Retinal pigment epithelial cell (primary cell): ENCODE data around the gene MAGI2.

Experiments
- DNase-seq: peaks from one replicate; pipeline ENCODE4 v3.0.0-alpha.2; 2010; ENCODE audit warnings: low read depth
- H3K4me3 ChIP-seq: 2 replicates; pipeline ENCODE4 v1.5.1; 2011; ENCODE audit warnings: mild to moderate bottlenecking, low read length, control low read depth, moderate library complexity
- CTCF ChIP-seq: conservative IDR thresholded peaks from 2 replicates; pipeline ENCODE4 v1.5.1; 2011; ENCODE audit warnings: low read depth, low read length, control low read depth, inconsistent platforms

The MAGI2 gene

GRCh38 chr7:78688376-78688775, 765.1 kb downstream of the MAGI2 start:
- DNase-seq, result no peak
- no peak for TF ChIP-seq CTCF
- H3K4me3 ChIP-seq, result no peak overlapping the region

GRCh38 chr7:78686189-78686588, 767.3 kb downstream of the MAGI2 start:
- no peak for TF ChIP-seq CTCF
- DNase-seq, result no peak
- H3K4me3 ChIP-seq, result no peak overlapping the region

- DNase-seq, result no peak
- no peak for TF ChIP-seq CTCF
These were observed 769.3 kb downstream of the MAGI2 start for GRCh38 chr7:78684201-78684600.

GRCh38 chr7:78683566-78683965, 769.9 kb downstream of the MAGI2 start:
- H3K4me3 ChIP-seq, result no peak overlapping the region
- DNase-seq, result no peak
- TF ChIP-seq CTCF, result no peak

More at GRCh38 chr7:78684201-78684600, 769.3 kb downstream of the MAGI2 start:
- no peak overlapping the region for H3K4me3 ChIP-seq

DNA sequence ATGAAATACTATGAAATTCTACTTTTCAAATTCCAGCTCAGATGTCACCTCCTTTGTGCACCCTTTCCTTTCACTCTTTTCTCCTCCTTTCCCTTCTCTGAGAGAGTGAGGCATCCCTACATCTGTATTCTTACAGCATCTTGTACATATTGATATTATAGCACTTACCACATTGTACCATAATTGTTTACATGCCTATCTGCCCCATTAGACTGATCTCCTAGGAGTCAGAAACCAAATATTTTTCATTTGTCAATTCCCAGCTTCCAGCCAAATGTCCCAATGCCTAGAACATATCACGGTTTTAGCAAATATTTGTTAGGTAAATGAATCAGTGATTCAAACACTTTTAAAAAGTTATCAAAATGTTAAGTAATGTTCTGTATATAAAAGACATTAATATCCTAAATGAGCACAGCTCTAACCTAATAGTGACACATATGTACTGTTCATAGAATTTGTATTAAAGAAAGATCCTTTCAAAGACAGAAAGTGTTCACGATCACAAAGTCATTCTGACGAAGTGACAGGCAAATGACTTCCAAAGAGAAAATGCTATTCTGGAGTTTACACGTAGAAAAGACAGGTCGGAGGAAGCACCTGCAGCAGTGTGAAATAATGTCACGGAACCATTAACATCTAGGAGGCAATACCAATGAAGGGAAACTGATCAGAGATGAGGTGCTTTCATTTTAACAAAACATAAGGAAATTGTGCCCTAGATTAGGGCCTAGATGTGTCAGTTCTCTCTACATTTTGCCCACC, 774.2 kb downstream of the MAGI2 start:
- no peak for DNase-seq
- no peak overlapping the region for H3K4me3 ChIP-seq
- no peak for TF ChIP-seq CTCF

DNA sequence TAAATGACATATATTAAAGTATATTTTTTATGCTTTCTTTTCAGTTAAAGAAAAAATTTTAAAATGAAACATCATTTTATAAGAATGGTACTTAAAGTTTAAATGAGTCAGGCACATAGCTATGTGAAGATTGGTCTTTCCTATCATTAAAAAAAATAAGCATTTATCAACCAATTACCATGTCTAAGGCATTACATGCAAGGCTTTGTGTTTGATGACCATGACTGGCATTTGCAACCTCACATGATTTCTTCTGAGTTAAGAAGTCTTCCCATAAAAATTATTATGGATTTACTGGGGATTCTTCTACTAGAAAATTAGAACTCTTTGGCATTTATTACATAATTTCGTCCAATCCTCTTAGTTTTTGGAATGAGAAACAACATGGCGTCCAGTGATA, 776.1 kb downstream of the MAGI2 start:
- no peak for TF ChIP-seq CTCF
- no peak overlapping the region for H3K4me3 ChIP-seq
- DNase-seq, result no peak

- H3K4me3 ChIP-seq, result no peak overlapping the region
- no peak for TF ChIP-seq CTCF
- no peak for DNase-seq
These were observed 778.0 kb downstream of the MAGI2 start for GRCh38 chr7:78675511-78675910.
